Suppressor macrophage treated with lipopolysaccharide for 1 hour (primary cell): Measurements from ENCODE around the gene ANKMY2.
"Not testable (repeated sequence)": the region's sequence is repeated elsewhere in the genome, so short reads cannot be mapped to it uniquely, and the experiment has no call there.

ENCODE experiments used
- DNase-seq, 3 donors: peaks; one replicate each; pipeline ENCODE4 v3.0.0-alpha.2; 2020 to 2022

Gene ANKMY2

GRCh38 chr7:16645593-16646471 lies at the start of gene ANKMY2, which contains the start of gene BZW2:
Gene ANKMY2 (minus strand): TSS chr7:16645754. CDS start chr7:16645573, 181 bp downstream.
Gene BZW2 (plus strand): TSS chr7:16646181. CDS start chr7:16665444, 19,263 bp downstream.
- peak; percentile 97 for DNase-seq

GRCh38 chr7:16694806-16695205 lies 49.3 kb upstream of the ANKMY2 start:
- no peak for DNase-seq

GRCh38 chr7:16693601-16694318 lies 48.2 kb upstream of the ANKMY2 start:
- no peak for DNase-seq

DNA sequence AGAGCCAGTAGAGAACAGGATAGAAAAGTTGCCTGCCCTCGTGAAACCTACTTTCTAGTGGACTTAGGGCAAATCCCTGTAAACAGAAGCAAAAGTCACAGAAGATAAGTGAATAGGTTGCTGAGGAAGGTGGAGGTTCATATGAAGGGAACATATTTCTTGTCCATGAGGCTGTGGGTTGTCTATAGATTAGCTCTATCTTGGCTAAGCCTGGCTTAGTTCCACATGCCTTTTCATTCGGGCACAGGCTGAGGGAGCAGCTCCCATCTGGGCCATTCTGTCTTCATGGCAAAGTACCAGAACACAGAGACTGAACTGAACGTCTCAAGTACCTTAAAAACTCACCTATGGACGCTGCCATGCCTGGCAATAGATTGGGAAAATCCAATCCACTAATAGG lies 45.7 kb upstream of the ANKMY2 start:
- DNase-seq, result no peak

DNA sequence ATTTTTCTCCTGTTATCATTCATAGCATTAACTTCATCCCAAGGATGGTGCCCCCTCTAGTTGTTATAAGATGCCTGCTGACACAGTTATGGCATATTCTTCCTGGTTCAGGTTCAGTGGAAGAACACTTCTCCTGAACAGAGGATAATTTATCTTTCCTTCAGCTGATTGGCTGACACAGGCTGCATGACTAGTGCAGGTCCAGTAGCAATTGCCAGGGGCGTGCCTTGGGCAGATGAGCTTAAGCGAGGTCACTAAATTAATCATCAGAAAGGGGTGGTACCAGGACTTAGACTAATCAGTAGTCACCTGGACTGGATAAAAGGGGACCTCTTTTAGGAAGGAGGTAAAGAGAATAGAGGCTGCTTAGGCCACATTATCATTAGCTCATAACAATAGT lies 42.7 kb upstream of the ANKMY2 start:
- DNase-seq, result peak in 1 of 3 donors; percentile 29

DNA sequence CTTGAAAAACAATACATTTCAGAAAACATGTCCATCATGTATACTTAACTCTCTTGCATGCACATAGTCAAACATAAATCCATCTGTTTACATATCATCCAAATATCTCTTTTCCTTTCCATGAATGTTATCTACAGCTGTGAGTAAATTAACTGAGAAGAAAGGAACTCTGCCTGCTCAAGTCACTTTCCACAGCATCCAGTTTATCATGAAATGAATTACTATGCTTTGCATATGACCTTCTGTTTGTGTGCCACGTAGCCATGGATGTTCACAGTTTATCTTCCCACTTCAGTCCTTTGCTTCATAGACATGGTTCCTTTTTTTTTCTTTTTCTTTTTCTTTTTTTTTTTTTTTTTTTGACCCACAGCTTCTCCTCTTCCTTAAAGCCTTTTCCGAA lies 40.0 kb upstream of the ANKMY2 start:
- no peak for DNase-seq

GRCh38 chr7:16684935-16685334 lies 39.4 kb upstream of the ANKMY2 start:
- no peak for DNase-seq

GRCh38 chr7:16678645-16679566 lies 33.4 kb upstream of the ANKMY2 start:
- DNase-seq, result not testable (repeated sequence)

DNA sequence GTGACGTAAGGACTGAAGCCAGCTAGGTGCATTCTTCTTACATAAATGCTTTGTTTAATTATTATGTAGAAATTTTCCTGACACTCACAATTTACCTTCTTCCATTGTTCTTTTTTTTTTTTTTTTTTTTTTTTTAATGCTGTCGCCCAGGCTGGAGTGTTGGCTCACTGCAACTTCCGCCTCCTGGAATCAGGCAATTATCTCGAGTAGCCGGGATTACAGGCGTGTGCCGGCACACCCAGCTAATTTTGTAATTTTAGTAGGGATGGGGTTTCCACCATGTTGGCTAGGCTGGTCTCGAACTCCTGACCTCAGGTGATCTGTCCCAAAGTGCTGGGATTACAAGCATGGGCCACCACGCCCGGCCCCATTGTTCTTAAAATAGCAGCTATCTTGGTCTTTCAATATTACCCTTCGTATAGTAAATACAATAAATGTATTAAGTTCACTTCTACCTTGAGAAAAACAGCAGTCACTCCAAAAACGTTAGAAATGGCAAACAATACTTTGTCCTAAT lies 32.5 kb upstream of the ANKMY2 start:
- no peak for DNase-seq

- no peak for DNase-seq
These were observed 29.7 kb upstream of the ANKMY2 start for GRCh38 chr7:16675277-16675676.

DNA sequence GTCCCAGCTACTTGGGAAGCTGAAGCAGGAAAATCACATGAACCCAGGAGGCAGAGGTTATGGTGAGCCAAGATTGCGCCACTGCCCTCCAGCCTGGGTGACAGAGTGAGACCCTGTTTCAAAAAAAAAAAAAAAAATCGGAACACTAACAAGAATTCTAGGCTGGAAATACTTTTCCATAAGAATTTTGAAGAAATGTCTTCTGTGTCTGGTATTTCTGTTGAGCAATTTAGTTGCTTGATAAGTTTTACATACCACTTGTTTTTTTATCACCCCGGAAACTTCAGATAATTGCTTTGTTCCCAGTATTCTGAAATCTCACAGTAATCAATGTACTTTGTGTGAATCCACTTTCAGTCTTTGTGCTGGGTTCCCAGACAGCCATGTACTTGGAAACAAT lies 26.3 kb upstream of the ANKMY2 start:
- DNase-seq, result no peak

- DNase-seq, result no peak
These were observed 25.3 kb upstream of the ANKMY2 start for GRCh38 chr7:16670731-16671344.

DNA sequence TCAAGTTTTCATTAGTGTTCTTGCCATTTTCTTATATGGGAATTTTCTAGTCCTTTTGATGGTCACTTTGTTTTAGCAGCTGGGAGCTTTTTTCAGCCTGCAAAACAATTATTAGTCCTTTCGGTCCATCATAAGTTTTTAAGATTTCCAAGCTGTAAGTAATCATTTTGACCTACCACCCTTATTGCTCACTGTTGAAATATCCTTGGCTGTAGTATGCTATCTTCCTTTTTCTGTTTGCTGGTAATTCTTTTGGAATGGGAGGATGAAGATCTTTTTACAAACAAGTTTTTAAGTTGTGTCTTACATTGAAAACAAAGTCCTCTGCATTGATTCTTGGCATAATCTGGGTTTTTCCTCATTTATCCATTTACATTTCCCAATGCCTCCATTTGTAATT lies 24.5 kb upstream of the ANKMY2 start:
- no peak for DNase-seq

DNA sequence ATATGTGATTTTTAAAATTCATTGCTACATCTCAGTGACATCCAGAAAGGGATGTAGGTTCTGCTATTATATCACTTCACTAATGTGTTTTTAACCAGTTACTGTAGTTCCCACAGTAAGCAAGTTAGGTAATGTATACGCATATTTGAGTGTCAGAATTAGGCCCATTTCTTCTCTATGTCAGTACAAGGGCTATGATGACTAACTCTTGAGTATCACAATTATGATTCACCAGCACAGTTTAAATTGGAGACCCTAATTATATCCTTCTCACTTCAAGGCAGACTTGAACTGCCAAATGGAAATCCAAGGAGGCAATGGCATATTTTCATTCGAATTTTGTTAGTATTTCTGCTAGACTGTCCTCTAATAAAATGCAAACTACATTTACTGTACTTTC lies 24.0 kb upstream of the ANKMY2 start:
- DNase-seq, result no peak

DNA sequence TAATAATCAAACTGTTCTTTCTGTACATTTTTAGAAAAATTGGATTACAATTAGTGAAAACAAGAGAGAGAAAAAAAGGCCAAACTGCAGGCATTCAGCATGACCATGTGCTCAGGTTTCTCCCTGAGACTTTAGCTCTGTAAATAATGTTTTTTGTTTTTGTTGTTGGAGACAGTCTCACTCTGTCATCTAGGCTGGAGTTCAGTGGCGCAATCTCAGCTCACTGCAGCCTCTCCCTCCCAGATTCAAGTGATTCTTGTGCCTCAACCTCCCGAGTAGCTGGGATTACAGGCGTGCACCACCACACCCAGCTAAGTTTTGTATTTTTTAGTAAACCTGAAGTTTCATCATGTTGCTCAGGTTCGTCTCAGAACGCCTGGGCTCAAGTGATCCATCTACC lies 23.4 kb upstream of the ANKMY2 start:
- no peak for DNase-seq

- DNase-seq, result peak; percentile 80 to 92 (median 92)
These were observed 22.7 kb upstream of the ANKMY2 start for GRCh38 chr7:16668049-16668858.

- DNase-seq, result no peak
These were observed 21.8 kb upstream of the ANKMY2 start for GRCh38 chr7:16667355-16667754.

DNA sequence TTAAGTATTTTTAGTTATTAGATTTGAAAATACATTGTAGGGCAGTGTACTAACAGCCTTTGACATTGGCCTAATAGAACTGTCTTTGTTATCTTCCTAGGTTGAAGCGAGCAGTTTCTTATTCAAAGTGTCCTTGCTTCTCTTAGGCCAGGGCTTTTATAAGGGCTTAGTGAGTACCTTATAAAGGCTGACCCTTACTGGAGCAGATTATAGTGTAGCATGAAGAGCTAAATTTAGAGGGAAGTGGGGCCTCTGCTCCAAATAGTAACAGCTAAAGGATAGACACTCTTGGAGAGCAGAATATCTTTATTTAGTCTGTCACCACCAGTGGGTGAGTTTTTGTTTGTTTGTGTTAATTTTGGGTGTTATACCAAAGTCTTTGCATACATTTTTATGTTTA lies 16.4 kb upstream of the ANKMY2 start:
- DNase-seq, result no peak

DNA sequence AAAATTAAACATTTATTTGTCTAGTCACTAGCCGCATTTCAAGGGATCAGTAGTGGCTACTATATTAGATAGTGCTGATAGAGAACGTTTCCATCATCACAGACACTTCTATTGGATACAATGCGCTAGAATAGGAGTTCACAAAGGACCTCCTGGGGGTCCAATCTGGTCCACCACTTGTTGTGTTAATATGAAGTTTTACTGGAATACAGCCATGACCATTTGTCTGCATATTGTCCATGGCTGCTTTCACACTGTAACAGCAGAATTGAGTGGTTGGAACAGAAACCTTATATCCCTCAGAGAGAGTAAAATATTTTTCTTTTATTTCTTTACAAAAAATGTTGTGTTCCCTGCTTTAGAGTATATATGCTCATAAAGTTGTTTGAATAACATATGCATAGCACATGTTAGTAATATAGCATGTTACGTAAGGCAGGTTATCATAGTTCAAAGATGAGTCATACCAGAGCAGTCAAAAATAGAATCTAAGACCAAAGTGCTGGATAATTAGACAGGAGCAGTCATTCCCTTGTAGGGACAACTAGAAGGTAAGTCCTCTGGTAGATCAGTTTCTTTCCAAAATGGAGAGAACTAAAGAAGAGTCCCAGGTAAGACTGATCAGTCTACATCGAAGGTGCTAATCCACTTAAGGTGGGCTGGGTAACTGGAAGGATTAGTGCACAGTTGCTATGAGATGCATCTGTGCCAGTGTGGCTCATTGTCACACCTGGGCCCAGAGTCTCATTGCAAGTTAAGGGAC lies 15.3 kb upstream of the ANKMY2 start:
- peak; percentile 28 to 74 (median 69) for DNase-seq

GRCh38 chr7:16659854-16660497 lies 14.4 kb upstream of the ANKMY2 start:
- DNase-seq, result not testable (repeated sequence)
